ENCODE data around the gene NXF3.
"Not testable (repeated sequence)": the region's sequence is repeated elsewhere in the genome, so short reads cannot be mapped to it uniquely, and the experiment has no call there.

The NXF3 gene

GRCh38 chrX:103052625-103053024 is 40.3 kb downstream of the NXF3 start:
- DNase-seq (ENCODE audit: low read depth, low spot score) = no peak
- no peak overlapping the region for H3K27ac ChIP-seq

- H3K27ac ChIP-seq = no peak overlapping the region
- DNase-seq (ENCODE audit: low read depth, low spot score) = no peak
These were observed 41.6 kb downstream of the NXF3 start for GRCh38 chrX:103051260-103051789.

- H3K27ac ChIP-seq; DNase-seq (ENCODE audit: low read depth, low spot score): not testable (repeated sequence)
These were observed 59.6 kb downstream of the NXF3 start for GRCh38 chrX:103033371-103033770.
